ENCODE measurements around the gene IRS2. TPM values are rescaled to one million over a fixed set of nuclear protein-coding genes. Genes with fewer than 3 reads are reported as not detected.

IRS2 gene
- total and polyA plus RNA-seq, 4 donors: 4.0 to 9.1 (median 6.7) TPM

- DNase-seq (ENCODE audit: low spot score): no peak
- Histone ChIP-seq H3K27ac (ENCODE audit: low read depth in 1 of 2, low read length in 2 of 2) (no peak overlapping the region), H3K9ac (ENCODE audit: low read depth in 1 of 2, low read length in 2 of 2) (no peak overlapping the region), H3K4me3 (ENCODE audit: low read depth in 1 of 3, low read length in 3 of 3) (no peak overlapping the region), H3K4me1 (ENCODE audit: control insufficient read depth in 4 of 4, insufficient read depth in 4 of 4, low read length in 3 of 4) (no peaks in the 10 kb centered on the region), H3K36me3 (ENCODE audit: control insufficient read depth in 4 of 4, insufficient read depth in 3 of 4, low read depth in 1 of 4, low read length in 3 of 4) (peaks cover 8 to 37% (median 31%) of the 10 kb centered on the region in 4 donors), H3K27me3 (ENCODE audit: control insufficient read depth in 4 of 4, insufficient read depth in 4 of 4, low read length in 3 of 4) (no peaks in the 10 kb centered on the region), H3K9me3 (ENCODE audit: control insufficient read depth in 4 of 4, low read length in 3 of 4) (no peaks in the 10 kb centered on the region)
- TF ChIP-seq RXRA (IDR thresholded peaks at IDR 0.05) (no peak), ATF3 (IDR thresholded peaks at IDR 0.05) (no peak), GABPA (IDR thresholded peaks at IDR 0.05 in 1 of 2, conservative IDR thresholded peaks at IDR 0.05 in 1 of 2) (no peak), HNF4G (IDR thresholded peaks at IDR 0.05) (no peak)
- 89% methylated on average over 4 of the region's 4 CpGs for WGBS
Observed at GRCh38 chr13:109755997-109756396, 30.4 kb downstream of the IRS2 start.

GRCh38 chr13:109755551-109755950, 30.8 kb downstream of the IRS2 start:
- Histone ChIP-seq H3K9ac (ENCODE audit: low read depth in 1 of 2, low read length in 2 of 2) (no peak overlapping the region), H3K27me3 (ENCODE audit: control insufficient read depth in 4 of 4, insufficient read depth in 4 of 4, low read length in 3 of 4) (no peaks in the 10 kb centered on the region), H3K4me3 (ENCODE audit: low read depth in 1 of 3, low read length in 3 of 3) (no peak overlapping the region), H3K27ac (ENCODE audit: low read depth in 1 of 2, low read length in 2 of 2) (no peak overlapping the region), H3K9me3 (ENCODE audit: control insufficient read depth in 4 of 4, low read length in 3 of 4) (no peaks in the 10 kb centered on the region), H3K36me3 (ENCODE audit: control insufficient read depth in 4 of 4, insufficient read depth in 3 of 4, low read depth in 1 of 4, low read length in 3 of 4) (peaks cover 8 to 34% (median 31%) of the 10 kb centered on the region in 4 donors), H3K4me1 (ENCODE audit: control insufficient read depth in 4 of 4, insufficient read depth in 4 of 4, low read length in 3 of 4) (no peaks in the 10 kb centered on the region)
- TF ChIP-seq HNF4A (conservative IDR thresholded peaks at IDR 0.05) (no peak), JUND (IDR thresholded peaks at IDR 0.05) (no peak), NR2F2 (IDR thresholded peaks at IDR 0.05) (no peak), HNF4G (IDR thresholded peaks at IDR 0.05) (no peak)
- no peak for DNase-seq (ENCODE audit: low spot score)
- WGBS: 97% methylated on average over 13 of the region's 13 CpGs

GRCh38 chr13:109751477-109751876, 34.9 kb downstream of the IRS2 start:
- DNase-seq (ENCODE audit: low spot score): no peak
- no peak overlapping the region for H3K4me3 ChIP-seq (ENCODE audit: low read depth in 1 of 3, low read length in 3 of 3)
- TF ChIP-seq ATF3 (IDR thresholded peaks at IDR 0.05) (no peak), YY1 (IDR thresholded peaks at IDR 0.05) (no peak), ZBTB33 (IDR thresholded peaks at IDR 0.05) (no peak), JUND (IDR thresholded peaks at IDR 0.05) (no peak), RXRA (IDR thresholded peaks at IDR 0.05) (no peak), HNF4G (IDR thresholded peaks at IDR 0.05) (no peak), RAD21 (IDR thresholded peaks at IDR 0.05) (no peak), CTCF (IDR thresholded peaks at IDR 0.05; ENCODE audit: low read depth, low read length, missing input control) (no peak), GABPA (IDR thresholded peaks at IDR 0.05 in 1 of 2, conservative IDR thresholded peaks at IDR 0.05 in 1 of 2) (no peak), FOXA2 (IDR thresholded peaks at IDR 0.05) (no peak), TAF1 (conservative IDR thresholded peaks at IDR 0.05) (no peak), EGR1 (IDR thresholded peaks at IDR 0.05; ENCODE audit: low read depth in 2 of 2) (no peak), NR2F2 (IDR thresholded peaks at IDR 0.05) (no peak)
- no peaks in the 10 kb centered on the region for H3K27me3 ChIP-seq (ENCODE audit: control insufficient read depth in 4 of 4, insufficient read depth in 4 of 4, low read length in 3 of 4)
- no peaks in the 10 kb centered on the region for H3K9me3 ChIP-seq (ENCODE audit: control insufficient read depth in 4 of 4, low read length in 3 of 4)
- H3K4me1 ChIP-seq (ENCODE audit: control insufficient read depth in 4 of 4, insufficient read depth in 4 of 4, low read length in 3 of 4): no peaks in the 10 kb centered on the region
- WGBS: 97% methylated on average over 4 of the region's 4 CpGs
- no peak overlapping the region for H3K9ac ChIP-seq (ENCODE audit: low read depth in 1 of 2, low read length in 2 of 2)
- H3K36me3 ChIP-seq (ENCODE audit: control insufficient read depth in 4 of 4, insufficient read depth in 3 of 4, low read depth in 1 of 4, low read length in 3 of 4): peaks cover 8 to 32% (median 27%) of the 10 kb centered on the region in 4 donors
- no peak overlapping the region for H3K27ac ChIP-seq (ENCODE audit: low read depth in 1 of 2, low read length in 2 of 2)
